SKM-1 treated with dmso at 0.1 percent for 144 hours (cell line): ENCODE results near the gene HSBP1.
A peak's percentile ranks its signal among the peaks of the same experiment; 100 is the strongest.

Experiments used
- DNase-seq: peaks from one replicate; lab custom pipeline; 2025; ENCODE audit not compliant: unreplicated experiment; lab: John Stamatoyannopoulos, UW

HSBP1 gene

DNA sequence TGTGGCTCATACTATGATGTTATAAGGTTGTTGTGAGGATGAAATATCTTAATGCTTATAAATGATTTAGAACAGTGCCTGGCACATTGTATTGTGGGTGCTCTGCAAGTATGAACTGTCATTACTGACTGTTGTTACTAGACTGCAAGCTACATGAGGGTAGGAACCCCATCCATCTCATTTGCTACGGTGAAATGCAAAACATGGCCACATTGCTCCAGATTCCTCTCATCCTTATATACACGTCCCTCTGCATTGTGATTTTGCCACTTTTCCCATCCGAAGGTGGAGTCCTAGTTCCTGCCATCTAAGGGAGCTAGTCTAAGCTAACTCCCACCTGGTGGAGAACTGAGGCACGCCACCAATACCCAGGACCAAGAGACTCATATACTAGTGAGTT lies 29.8 kb downstream of the HSBP1 start:
- no peak for DNase-seq

DNA sequence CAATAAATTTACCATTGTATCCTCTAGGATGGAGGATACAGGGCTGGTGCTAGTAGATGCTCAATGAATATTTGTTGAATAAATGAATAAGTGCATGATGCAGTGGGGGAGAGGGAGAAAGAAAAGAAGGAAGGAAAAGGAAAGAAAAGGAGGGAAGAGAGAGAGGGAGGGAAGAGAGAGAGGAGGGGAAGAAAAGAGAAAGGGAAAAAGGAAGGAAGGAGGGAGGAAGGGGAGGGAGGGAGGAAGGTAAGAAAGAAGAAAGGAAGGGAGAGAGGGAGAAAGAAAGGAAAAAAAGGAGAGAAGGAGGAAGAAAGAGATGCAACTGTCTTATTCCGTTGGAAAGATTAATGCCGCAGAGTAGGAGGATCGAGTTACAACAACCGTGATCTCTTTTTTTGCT lies 30.4 kb downstream of the HSBP1 start:
- no peak for DNase-seq

DNA sequence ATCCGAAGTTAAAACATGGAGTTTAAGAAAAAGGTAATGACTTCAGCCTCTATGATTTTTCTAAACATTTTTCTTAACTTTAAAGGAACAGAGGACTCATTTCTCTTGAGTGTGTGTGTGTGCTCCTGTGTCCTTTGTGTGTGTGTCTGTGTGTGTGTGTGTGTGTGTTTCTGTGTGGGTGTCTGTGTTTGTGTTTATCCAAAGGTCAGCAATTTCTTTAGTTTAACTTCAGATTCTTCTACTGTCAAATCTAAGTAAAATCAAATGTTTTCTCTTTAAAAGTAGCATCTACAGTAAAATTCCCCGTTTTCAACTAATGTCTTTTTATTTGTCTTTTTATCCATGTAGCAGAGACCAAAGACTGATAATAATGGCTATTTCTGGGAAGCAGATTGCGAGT lies 31.8 kb downstream of the HSBP1 start:
- no peak for DNase-seq

GRCh38 chr16:83840060-83840617 lies 32.4 kb downstream of the HSBP1 start:
- no peak for DNase-seq

DNA sequence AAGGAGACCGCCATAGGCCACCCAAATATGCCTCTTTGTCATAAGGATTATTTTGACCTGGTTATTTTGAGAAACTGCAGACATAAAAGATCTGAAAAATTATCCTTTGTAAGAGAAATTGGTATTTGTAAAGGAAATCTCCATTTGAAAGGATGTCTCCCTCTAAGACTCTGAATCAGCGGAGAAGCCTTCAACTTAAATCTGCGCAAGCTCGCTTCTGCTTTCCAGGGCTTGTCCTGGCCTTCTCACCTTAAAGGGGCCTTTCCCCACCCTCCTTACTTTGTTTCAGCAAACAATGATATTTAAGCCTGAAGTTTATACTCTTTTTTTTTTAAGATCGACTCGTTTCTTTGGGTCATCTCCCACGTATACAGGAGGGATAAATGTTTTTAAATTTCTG lies 34.5 kb downstream of the HSBP1 start:
- DNase-seq: no peak

GRCh38 chr16:83842756-83843507 lies 35.2 kb downstream of the HSBP1 start:
- DNase-seq: peak; percentile 50

DNA sequence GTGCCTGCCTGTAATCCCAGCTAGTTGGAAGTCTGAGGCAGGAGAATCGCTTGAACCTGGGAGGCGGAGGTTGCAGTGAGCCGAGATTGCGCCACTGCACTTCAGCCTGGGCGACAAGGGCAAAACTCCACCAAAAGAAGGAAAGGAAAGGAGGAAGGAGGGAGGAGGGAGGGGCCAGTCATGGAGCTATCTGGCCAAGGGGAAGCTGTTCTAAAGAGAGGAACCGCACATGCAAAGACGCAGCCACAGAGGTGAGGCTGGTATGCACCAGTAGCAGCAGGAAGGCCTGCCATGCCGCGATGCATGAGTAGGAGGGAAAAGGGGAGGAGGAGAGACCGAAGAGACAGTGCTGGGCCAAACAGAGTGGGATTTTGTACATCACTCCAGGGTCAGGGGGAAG lies 35.9 kb downstream of the HSBP1 start:
- DNase-seq: peak; percentile 68

- DNase-seq: no peak
Observed at GRCh38 chr16:83845263-83845662, 37.5 kb downstream of the HSBP1 start.

- peak; percentile 93 for DNase-seq
Observed at GRCh38 chr16:83847371-83848225, 39.8 kb downstream of the HSBP1 start.

DNA sequence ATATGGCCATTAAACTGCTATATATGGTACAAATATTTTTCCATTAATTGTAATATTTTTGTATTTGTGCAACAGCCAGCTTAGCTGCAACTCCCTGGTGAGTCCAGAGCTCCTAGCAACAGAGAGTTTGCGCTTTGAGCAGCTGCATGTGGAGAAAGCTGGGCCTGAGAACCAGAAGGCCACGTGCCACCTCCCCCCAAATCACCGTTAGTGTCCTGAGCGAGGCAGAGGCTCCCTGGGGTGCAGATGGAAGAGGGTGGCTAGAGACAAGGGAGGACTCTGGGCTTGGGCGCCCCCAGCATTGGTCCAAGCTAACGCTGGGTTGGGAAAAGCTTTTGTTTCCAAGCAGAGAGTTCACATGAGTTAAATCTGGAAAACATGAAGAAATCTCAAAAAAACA lies 41.6 kb downstream of the HSBP1 start:
- DNase-seq: no peak

DNA sequence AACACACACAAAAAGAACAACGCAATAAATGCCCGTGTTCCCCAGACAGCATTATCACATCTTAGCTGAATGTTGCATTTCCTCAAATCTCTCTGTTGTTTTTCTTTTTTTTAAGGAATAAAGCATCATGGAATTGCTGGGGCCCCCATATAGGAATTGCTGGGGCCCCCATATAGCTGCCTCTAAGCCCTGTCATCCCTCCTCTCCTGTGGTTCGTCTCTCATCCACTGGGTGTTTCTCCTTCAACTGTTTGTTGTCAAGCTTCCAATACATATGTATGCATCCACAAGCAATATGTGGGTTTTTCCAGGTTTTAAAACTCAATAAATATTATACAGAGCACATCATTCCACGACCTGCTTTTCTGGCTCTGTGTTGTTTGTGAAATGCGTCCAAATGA lies 43.2 kb downstream of the HSBP1 start:
- DNase-seq: no peak

DNA sequence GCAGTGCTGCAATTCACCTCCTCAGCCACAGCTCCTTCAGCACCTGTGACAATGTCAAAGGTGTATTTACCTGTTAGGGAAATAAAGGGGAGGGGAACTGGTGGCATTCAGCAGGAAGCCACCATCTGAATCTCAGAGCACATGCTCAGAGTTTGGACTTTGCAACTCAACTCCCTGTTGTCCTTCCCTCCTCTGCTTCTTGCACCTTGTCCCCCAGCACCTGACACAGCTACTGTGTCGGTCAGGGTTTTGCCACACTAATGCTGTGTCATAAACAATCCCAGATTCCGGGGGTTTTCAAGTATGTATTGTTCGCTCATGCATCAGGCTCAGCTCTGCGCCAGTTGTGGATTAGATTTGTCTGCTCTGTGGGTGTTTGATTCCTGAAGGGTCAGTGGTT lies 43.7 kb downstream of the HSBP1 start:
- no peak for DNase-seq

DNA sequence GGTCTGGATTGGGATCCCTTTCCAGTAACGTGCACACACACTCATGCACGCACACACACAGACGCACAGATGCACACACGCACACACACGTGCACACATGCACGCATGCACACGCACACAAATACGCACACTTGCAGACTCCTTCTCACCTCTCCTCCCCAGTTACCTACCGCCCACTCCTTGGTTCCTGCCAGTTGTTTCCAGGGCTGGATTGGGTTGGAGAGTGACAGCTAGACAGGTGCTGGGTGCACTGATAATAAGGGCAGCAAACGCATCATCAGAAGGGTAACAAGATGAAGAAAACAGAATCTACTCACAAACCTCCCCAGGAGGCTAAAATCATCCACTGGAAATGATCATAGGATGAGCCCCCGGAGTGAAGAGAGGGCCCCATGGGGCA lies 45.0 kb downstream of the HSBP1 start:
- DNase-seq: no peak

GRCh38 chr16:83853834-83854233 lies 46.1 kb downstream of the HSBP1 start:
- no peak for DNase-seq

DNA sequence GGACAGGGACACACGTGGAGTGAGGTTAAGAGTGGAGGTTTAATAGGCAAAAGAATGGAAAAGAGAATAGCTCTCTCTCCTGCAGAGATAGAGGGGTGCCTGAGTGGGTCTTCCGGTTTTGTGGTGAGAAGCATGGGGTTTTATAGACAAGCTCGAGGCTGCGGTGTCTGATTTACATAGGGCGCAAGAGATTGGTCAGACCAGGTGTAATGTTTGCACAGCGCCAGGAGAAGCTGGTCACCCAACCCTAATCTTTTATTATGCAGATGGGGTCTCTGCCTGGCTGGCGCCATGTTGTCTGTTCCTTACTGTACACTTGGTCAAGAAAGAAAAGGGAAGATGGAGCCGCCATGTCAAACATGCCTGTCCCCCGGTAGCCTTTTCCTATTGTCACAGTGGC lies 46.6 kb downstream of the HSBP1 start:
- no peak for DNase-seq

DNA sequence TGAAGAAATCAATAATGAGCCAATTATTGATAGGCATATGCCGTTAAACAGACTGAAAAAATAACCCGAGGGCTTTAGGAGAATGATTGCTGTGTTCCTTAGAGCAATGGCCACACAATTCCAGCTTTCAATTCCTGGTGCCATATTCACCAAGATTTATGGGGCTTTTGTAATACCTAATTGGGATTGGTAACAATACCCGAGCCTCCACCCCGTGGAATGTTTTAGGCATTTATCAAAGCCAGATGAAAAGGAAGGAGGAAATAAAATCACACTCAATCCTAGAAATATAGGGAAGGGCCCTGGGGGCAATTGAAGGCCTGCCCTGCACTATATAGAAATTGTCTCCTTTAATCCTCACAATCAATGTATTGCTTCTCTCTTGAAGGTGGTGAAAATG lies 49.0 kb downstream of the HSBP1 start:
- DNase-seq: no peak

GRCh38 chr16:83859265-83859664 lies 51.5 kb downstream of the HSBP1 start:
- DNase-seq: no peak

GRCh38 chr16:83862661-83863060 lies 54.9 kb downstream of the HSBP1 start:
- no peak for DNase-seq

GRCh38 chr16:83863682-83864081 lies 55.9 kb downstream of the HSBP1 start:
- DNase-seq: no peak
